ENCODE results near the gene ANKH.

Gene ANKH

DNA sequence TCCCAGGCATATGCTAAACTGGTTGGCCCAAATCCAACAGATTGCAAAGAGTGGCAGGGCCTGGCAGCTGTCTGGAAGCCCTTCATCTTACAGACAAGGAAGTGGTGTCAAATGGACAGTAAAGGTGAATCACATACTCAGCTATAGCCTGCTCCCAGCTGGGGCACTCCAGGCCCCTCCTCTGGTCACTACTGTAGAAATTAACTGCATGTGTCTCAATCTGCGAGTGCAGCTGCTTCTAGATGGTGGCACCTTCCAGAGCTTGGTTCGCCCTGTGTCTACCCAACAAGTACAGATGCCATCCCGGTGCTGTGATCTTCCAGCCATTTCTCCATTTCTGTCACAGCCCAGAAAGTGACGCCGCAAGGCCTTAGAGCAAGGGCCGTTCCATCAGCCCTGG is 156.9 kb downstream of the ANKH start:
- peak overlapping the region; percentile 96 for H3K27ac ChIP-seq
- TF ChIP-seq, protein P1, sequence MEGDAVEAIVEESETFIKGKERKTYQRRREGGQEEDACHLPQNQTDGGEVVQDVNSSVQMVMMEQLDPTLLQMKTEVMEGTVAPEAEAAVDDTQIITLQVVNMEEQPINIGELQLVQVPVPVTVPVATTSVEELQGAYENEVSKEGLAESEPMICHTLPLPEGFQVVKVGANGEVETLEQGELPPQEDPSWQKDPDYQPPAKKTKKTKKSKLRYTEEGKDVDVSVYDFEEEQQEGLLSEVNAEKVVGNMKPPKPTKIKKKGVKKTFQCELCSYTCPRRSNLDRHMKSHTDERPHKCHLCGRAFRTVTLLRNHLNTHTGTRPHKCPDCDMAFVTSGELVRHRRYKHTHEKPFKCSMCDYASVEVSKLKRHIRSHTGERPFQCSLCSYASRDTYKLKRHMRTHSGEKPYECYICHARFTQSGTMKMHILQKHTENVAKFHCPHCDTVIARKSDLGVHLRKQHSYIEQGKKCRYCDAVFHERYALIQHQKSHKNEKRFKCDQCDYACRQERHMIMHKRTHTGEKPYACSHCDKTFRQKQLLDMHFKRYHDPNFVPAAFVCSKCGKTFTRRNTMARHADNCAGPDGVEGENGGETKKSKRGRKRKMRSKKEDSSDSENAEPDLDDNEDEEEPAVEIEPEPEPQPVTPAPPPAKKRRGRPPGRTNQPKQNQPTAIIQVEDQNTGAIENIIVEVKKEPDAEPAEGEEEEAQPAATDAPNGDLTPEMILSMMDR (conservative IDR thresholded peaks at IDR 0.05), result no peak

DNA sequence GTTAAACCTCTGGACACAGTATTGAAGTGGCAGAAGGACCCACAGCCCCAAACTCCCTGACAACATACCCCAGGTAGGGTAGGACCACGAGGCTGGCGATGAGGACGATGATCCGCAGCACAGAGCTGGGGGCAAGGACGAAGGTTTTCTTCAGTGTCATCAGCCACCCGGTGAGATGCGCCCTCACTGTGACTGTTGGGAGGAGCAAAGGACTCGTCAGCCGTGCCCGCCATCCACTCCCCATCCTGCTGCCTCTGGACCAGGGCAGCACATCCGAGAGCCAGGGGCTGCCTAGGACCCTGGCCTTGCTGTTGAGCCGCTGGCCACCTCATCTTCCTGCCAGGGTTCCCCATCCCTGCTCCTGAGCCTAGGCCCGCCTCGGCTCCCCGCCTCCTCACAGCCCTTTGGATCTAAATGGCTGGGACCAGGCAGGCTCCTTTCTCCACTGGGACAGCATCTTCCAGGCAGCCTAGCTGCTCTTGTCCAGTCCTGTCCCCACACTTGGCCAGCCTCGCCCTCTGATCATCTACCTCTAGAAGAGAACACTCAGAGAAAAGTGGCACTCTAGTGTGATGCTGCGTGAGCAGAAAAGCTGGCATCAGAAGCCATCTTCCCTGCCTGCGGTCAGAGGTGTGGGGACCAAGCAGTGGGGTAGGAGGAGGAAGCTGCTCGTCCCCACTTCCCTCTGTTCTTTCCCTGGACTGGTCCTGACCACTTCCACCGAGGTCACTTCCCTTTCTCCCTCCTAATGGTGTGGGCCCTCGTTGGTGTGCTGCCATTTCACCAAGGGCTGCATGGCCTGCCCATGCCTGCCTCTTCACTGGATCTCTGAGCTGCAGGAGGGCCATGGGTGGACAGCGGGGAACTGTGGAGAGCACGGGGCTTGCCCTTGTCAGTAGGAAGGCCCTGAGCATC is 157.8 kb downstream of the ANKH start:
- peak overlapping the region; percentile 96 for H3K27ac ChIP-seq
- TF ChIP-seq, protein P1 (conservative IDR thresholded peaks at IDR 0.05), result no peak

DNA sequence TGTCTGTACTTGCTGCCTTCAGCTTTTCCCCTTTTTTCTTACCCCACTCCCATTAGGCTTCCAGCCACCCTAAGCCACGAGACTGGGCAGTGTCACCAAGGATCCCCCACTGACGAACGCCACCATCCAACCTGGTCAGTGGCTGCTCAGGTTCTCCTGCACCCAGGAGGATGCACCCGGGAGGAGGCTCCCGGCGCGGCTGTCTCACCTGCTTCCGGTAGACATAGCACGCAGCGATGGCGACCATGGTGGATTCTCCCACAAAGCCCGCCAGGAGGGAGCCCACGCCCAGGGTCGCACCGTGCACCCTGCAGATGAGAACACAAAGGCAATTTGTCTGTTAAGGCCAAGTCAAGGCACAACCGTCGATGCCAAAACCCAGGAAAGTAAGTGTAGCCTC is 158.9 kb downstream of the ANKH start:
- TF ChIP-seq, protein P1 (conservative IDR thresholded peaks at IDR 0.05), result no peak
- no peak overlapping the region; the same call in 1 of the 2 replicates for H3K27ac ChIP-seq

DNA sequence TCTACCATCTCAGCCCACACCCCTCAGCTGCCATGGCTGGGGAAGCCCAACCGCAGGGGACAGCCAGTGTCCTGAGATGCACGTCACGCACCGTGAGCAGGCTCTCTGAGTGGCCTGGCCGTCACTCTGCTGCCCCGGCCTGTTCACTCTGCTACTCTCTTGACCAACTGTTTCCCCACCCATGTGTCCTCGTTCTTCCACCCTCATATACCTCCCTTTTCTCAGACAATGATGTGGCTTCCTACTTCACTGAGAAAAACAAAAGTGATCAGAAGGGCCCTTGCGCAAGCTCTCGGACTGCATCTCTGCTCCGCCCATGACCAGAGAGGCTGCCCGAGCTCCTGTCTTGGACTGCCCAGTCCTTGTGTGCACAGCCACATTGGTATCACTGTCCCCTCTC is 159.4 kb downstream of the ANKH start:
- TF ChIP-seq, protein P1 (conservative IDR thresholded peaks at IDR 0.05), result no peak
- H3K27ac ChIP-seq, result no peak overlapping the region

DNA sequence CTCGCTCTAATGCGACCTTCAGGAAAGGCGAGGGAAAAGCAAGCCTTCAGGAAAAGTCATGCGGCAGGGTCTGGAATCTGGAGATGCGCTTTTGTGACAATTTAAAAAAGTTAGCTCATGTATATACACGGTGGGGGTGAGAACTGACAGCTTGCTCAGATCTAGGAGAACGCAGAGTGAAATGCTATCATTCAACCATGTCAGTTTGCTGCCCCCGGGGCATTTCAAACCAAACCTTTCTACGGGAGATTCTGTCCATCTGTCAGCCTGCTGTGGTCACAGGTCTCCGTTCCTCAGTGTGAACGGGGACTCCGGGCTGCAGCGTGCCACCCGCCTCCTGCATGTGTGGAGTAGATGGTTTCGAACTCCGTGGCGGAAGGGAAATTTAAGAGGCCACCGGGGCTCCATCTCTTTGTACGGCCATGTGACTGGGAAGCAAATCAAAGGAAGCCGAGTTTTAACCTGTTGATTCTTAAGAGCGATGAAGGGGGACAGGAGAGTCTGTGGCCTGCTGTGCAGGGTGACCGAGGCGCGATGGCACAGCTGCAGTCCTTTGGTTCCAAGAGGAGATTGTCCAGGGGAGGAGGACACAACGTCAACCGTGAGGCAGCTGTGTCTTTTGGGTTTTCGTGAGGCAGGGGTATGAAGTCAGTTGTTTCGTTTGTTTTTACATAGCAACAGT is 161.1 kb downstream of the ANKH start:
- H3K27ac ChIP-seq, result no peak overlapping the region
- TF ChIP-seq, protein P1 (conservative IDR thresholded peaks at IDR 0.05), result no peak

DNA sequence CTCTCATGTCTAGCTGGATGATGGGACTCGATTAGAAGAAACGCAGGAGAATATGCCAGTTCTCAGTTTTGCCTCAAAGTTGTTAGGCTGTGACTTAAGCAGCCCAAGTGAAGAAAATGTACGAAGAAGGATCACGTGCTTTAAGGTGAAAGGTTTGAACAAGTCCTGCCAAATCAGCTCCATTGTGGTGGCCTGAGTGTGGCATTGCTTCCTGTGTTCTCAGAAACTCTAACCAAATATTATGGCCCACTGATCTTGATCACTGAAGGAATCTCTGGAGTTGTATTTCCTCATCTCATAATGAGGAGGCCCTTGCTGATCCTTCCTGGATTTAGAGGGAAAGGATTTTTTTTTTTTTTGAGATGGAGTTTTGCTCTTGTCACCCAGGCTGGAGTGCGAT is 163.0 kb downstream of the ANKH start:
- H3K27ac ChIP-seq, result no peak overlapping the region; the same call in 1 of the 2 replicates

More for the DNA sequence above, 163.0 kb downstream of the ANKH start:
- TF ChIP-seq, protein P1 (conservative IDR thresholded peaks at IDR 0.05), result no peak
